B cell (primary cell): Measurements from ENCODE around the gene NSUN7. TPM values are rescaled to one million over a fixed set of nuclear protein-coding genes. Genes with fewer than 3 reads are reported as not detected.

Experiments used
- ATAC-seq: fragments of 200-7000 bp; cut with Tn5 transposase; one replicate; pipeline ENCODE4 v1.10.0; 2021; ENCODE audit warnings: low read depth, mild to moderate bottlenecking, moderate number of reproducible peaks, moderate library complexity
- CTCF ChIA-PET: fragments of 350-600 bp; sonication (Branson Sonifier 250); formaldehyde crosslinking; loops from one replicate; lab custom pipeline; 2021; ENCODE audit warnings: antibody characterized with exemption, inconsistent platforms; lab: Charles Lee
- POLR2A ChIA-PET: fragments of 350-600 bp; sonication (Branson Sonifier 250); formaldehyde crosslinking; loops from one replicate; lab custom pipeline; 2021; ENCODE audit warnings: antibody characterized with exemption; lab: Charles Lee
- DNase-seq: peaks from one replicate; pipeline ENCODE4 v3.0.0; 2013
- H2AFZ ChIP-seq: 2 replicates; pipeline ENCODE4 v1.6.1; 2012; ENCODE audit warnings: mild to moderate bottlenecking, low read depth, low read length; ENCODE audit not compliant: insufficient read depth, poor library complexity, severe bottlenecking
- H3K27ac ChIP-seq, 2 donors: 1 replicate in 1 of 2; 2 replicates in 1 of 2; pipeline ENCODE4 v1.5.1; 2012 to 2013; ENCODE audit warnings: low read length in 2 of 2, mild to moderate bottlenecking in 2 of 2, moderate library complexity in 1 of 2
- H3K27me3 ChIP-seq, 4 experiments: fragments of 200-600 bp in 1 of 4; sonication (generic) in 1 of 4; replicated peaks in 1 of 4; 1 replicate in 2 of 4; 2 replicates in 2 of 4; pipeline versions ENCODE4 v1.6.1 to v1.7.0; 2013 to 2016; ENCODE audit warnings: low read length in 3 of 4, mild to moderate bottlenecking in 2 of 4, mixed read lengths in 1 of 4, moderate library complexity in 1 of 4; ENCODE audit not compliant: insufficient read depth in 4 of 4, control insufficient read depth in 3 of 4; ENCODE audit errors: control extremely low read depth in 1 of 4
- H3K36me3 ChIP-seq, 2 experiments: replicated peaks in 1 of 2; 1 replicate in 1 of 2; 2 replicates in 1 of 2; pipeline versions ENCODE4 v1.6.1 to v1.7.1; 2013; ENCODE audit warnings: low read length in 1 of 2; ENCODE audit not compliant: insufficient read depth in 2 of 2, control insufficient read depth in 1 of 2; ENCODE audit errors: control extremely low read depth in 1 of 2, extremely low read depth in 1 of 2
- H3K4me1 ChIP-seq, 2 donors: fragments of 200-600 bp in 1 of 2; sonication (generic) in 1 of 2; 1 replicate in 1 of 2; 2 replicates in 1 of 2; pipeline versions ENCODE4 v1.5.1 to v1.6.1; 2013 to 2017; ENCODE audit warnings: low read length in 2 of 2; ENCODE audit not compliant: control insufficient read depth in 2 of 2, insufficient read depth in 2 of 2
- H3K4me2 ChIP-seq: replicated peaks from 2 replicates; pipeline ENCODE3; 2012; ENCODE audit warnings: mild to moderate bottlenecking, low read depth, low read length; ENCODE audit not compliant: poor library complexity, severe bottlenecking
- H3K4me3 ChIP-seq, 5 experiments: fragments of 200-600 bp in 1 of 5; sonication (generic) in 1 of 5; 1 replicate in 3 of 5; 2 replicates in 2 of 5; pipeline versions ENCODE4 v1.5.1 to v1.7.0; 2011 to 2016; ENCODE audit warnings: low read length in 4 of 5, mild to moderate bottlenecking in 4 of 5, low read depth in 2 of 5, control low read depth in 1 of 5, moderate library complexity in 1 of 5; ENCODE audit not compliant: insufficient read depth in 1 of 5; ENCODE audit errors: control extremely low read depth in 1 of 5, extremely low read depth in 1 of 5
- H3K79me2 ChIP-seq: fragments of 200-600 bp; sonication (generic); one replicate; pipeline ENCODE4 v1.6.0; 2016; ENCODE audit warnings: low read length; ENCODE audit not compliant: control insufficient read depth, insufficient read depth
- H3K9ac ChIP-seq: fragments of 200-600 bp; sonication (generic); 2 replicates; pipeline ENCODE4 v1.6.1; 2017; ENCODE audit warnings: mild to moderate bottlenecking, low read length, moderate library complexity
- H3K9me3 ChIP-seq, 3 donors: one replicate each; pipeline versions ENCODE4 v1.6.1 to v1.7.1; 2013; ENCODE audit warnings: low read length in 2 of 3; ENCODE audit not compliant: control insufficient read depth in 2 of 3, insufficient read depth in 1 of 3; ENCODE audit errors: control extremely low read depth in 1 of 3
- H4K20me1 ChIP-seq: 2 replicates; pipeline ENCODE4 v1.6.0; 2012; ENCODE audit warnings: mild to moderate bottlenecking, low read length; ENCODE audit not compliant: insufficient read depth, control insufficient read depth, poor library complexity, severe bottlenecking
- H3K27ac Mint-ChIP-seq: one replicate; pipeline ENCODE4 v1.8.0; 2021; ENCODE audit warnings: mixed read lengths
- H3K27me3 Mint-ChIP-seq: one replicate; pipeline ENCODE4 v1.8.0; 2021; ENCODE audit warnings: mixed read lengths
- H3K4me1 Mint-ChIP-seq: one replicate; pipeline ENCODE4 v1.8.0; 2021; ENCODE audit warnings: mixed read lengths
- H3K4me3 Mint-ChIP-seq: one replicate; pipeline ENCODE4 v1.8.0; 2021; ENCODE audit warnings: mixed read lengths
- H3K9me3 Mint-ChIP-seq: one replicate; pipeline ENCODE4 v1.8.0; 2022; ENCODE audit warnings: mixed read lengths; ENCODE audit not compliant: insufficient read depth
- CTCF ChIP-seq: fragments of 200-600 bp; IDR thresholded peaks from one replicate; pipeline ENCODE4 v1.8.0; 2022; ENCODE audit warnings: antibody characterized with exemption, mild to moderate bottlenecking
- EZH2 ChIP-seq: IDR thresholded peaks from 2 replicates; pipeline ENCODE4 v1.6.1; 2012; ENCODE audit warnings: borderline replicate concordance, low read depth, mild to moderate bottlenecking, moderate library complexity, low read length; ENCODE audit not compliant: insufficient read depth, poor library complexity, severe bottlenecking
- WGBS: methylation state at CpG from one replicate; pipeline ENCODE4 v1.1.5; 2013; ENCODE audit warnings: missing lambda C conversion rate; ENCODE audit not compliant: insufficient coverage; 5-methylcytosine and 5-hydroxymethylcytosine counted together
- intact Hi-C: fragments of 100-400 bp; cut with micrococcal nuclease; formaldehyde crosslinking; loops from one replicate; pipeline ENCODE4 v1.10.0; 2022
- polyA plus RNA-seq: library from polyadenylated mRNA; depleted of rRNA; stranded (reverse); fragments of >200 nt; gene quantifications from 2 replicates; pipeline ENCODE4 v1.2.3, GENCODE V29; 2012
- total RNA-seq, 2 donors: library from RNA; stranded (reverse); fragments of 120-200 nt in 1 of 2; gene quantifications; 1 replicate in 1 of 2; 2 replicates in 1 of 2; pipeline versions ENCODE4 v1.2.3 to v1.2.4, GENCODE V29; 2013 to 2022

Gene NSUN7
- total and polyA plus RNA-seq, 2 donors (not counting 1 experiment from before 2014, with no cell fraction given) = 0.75 to 29.8 TPM

DNA sequence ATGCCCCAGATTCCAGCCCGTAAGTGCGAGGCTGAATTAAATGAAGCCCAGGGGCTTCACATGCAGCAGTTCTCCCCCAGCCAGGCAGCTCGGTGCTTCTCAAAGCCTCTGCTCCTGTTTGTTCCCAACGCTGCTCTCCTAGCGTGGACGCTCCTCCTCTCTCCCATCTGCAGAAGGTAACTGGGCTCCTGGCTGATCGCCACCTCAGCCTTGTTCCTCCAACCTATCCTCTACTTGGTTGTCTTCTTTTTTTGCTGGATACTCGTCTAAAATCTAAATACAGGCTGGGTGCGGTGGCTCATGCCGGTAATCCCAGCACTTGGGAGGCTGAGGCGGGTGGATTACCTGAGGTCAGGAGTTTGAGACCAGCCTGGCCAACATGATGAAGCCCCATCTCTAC, 70.3 kb downstream of the NSUN7 start:
- no peak for TF ChIP-seq EZH2

DNA sequence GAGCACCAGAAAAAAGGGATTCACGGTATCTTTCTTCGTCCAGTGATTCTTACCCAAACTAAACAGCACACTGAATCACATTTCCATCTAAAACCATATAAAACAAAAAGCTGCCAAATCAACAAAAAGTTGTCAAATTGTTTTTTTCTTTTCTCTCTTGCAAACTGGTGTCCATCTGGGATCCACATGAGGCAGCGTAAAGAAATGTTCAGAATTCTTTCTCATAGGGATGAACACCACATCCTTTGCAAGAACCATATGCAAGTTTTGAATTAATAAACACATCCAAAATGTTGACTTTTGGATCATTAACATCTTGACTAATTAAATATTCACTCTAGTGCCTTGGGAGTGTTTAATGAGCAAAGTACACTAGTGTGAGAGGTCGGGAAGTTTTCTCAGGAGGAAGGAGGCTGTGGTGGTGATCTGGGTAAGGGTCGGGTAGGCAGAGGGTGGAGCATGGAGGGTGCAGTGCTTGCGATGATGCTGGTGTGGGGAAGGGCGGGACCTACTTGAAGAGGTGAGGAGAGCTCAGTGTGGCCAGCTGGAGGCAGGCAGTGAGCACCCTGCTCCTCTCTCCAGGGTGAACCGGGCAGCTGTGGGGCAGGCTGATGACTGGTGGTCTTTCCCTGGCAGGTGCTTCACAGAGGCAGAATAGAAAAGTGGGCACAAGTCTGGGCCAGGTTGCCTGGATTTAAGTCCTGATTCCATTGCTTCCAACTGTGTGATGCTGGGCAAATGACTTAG, 72.8 kb downstream of the NSUN7 start:
- DNase-seq = no peak
- no peak overlapping the region for H3K9ac ChIP-seq
- H4K20me1 ChIP-seq = no peaks in the 10 kb centered on the region
- Mint-ChIP-seq H3K27ac (no peak overlapping the region), H3K4me3 (no peak overlapping the region), H3K27me3 (no peaks in the 10 kb centered on the region), H3K4me1 (peaks cover 16% of the 10 kb centered on the region), H3K9me3 (no peaks in the 10 kb centered on the region)
- H3K4me3 ChIP-seq = no peak overlapping the region
- no peaks in the 10 kb centered on the region for H3K36me3 ChIP-seq
- ChIA-PET POLR2A (no interaction called here), CTCF (no interaction called here)
- no peak for ATAC-seq
- WGBS = 95% methylated on average over 7 of the region's 8 CpGs
- TF ChIP-seq CTCF (no peak), EZH2 (no peak)
- no peak overlapping the region for H3K27ac ChIP-seq
- no peaks in the 10 kb centered on the region for H3K79me2 ChIP-seq
- H2AFZ ChIP-seq = no peak overlapping the region
- peaks cover 0 to 4% (median 0%) of the 10 kb centered on the region in 3 donors for H3K9me3 ChIP-seq
- H3K4me2 ChIP-seq = no peak overlapping the region
- intact Hi-C loops = no loop called here
- peaks cover 12 to 29% of the 10 kb centered on the region in 2 donors for H3K4me1 ChIP-seq
- H3K27me3 ChIP-seq = no peaks in the 10 kb centered on the region

More for the DNA sequence above, 70.3 kb downstream of the NSUN7 start:
- H3K9ac ChIP-seq = no peak overlapping the region
- H3K27ac ChIP-seq = no peak overlapping the region
- H4K20me1 ChIP-seq = no peaks in the 10 kb centered on the region
- Mint-ChIP-seq H3K27me3 (no peaks in the 10 kb centered on the region), H3K4me3 (no peak overlapping the region), H3K9me3 (no peaks in the 10 kb centered on the region), H3K27ac (no peak overlapping the region), H3K4me1 (peaks cover 7% of the 10 kb centered on the region)
- POLR2A ChIA-PET = no interaction called here
- WGBS = 100% methylated on average over 7 of the region's 11 CpGs
- CTCF ChIA-PET = interaction anchor here (0.9 kb wide), 1 partner anchor 85 kb away, joined by 3 read pairs; no protein-coding TSS in a partner anchor
- DNase-seq (no peak), ATAC-seq (no peak)
- H2AFZ ChIP-seq = no peak overlapping the region
- H3K79me2 ChIP-seq = no peaks in the 10 kb centered on the region
- H3K4me2 ChIP-seq = no peak overlapping the region
- H3K9me3 ChIP-seq = no peaks in the 10 kb centered on the region
- no peaks in the 10 kb centered on the region for H3K27me3 ChIP-seq
- H3K36me3 ChIP-seq = no peaks in the 10 kb centered on the region
- H3K4me3 ChIP-seq = no peak overlapping the region
- intact Hi-C loops = no loop called here
- H3K4me1 ChIP-seq = peaks cover 5 to 15% of the 10 kb centered on the region in 2 donors
